ENCODE measurements around the gene CDS2. TPM values are rescaled to one million over a fixed set of nuclear protein-coding genes. Genes with fewer than 3 reads are reported as not detected.

CDS2 gene
- total and polyA plus RNA-seq, 10 of the 15 experiments (the other 5 are each of a cell fraction or from before 2014, with no cell fraction given): 11.5 to 94.7 (median 23.1) TPM

- ChIA-PET SMC1A (ENCODE audit: uncharacterized antibody, unreplicated experiment) (interaction anchor here (1.8 to 3.3 kb wide), 2 partner anchors 11 to 21 kb away, joined by 5 to 24 read pairs; no protein-coding TSS in a partner anchor), POLR2A (interaction anchor here (0.8 to 2.0 kb wide), 2 partner anchors 10 kb away, joined by 3 to 6 read pairs; no protein-coding TSS in a partner anchor), CTCF (interaction anchor here (1.0 to 1.8 kb wide), 10 partner anchors 10 to 207 kb away, joined by 3 to 11 read pairs (median 4); partner anchors contain the start of gene CDS2), RAD21 (ENCODE audit: unreplicated experiment) (interaction anchor here (1.4 to 3.3 kb wide), 2 partner anchors 30 to 66 kb away, joined by 3 to 11 read pairs; partner anchors contain the start of gene CDS2)
- no peak for TF ChIP-seq KDM1A (IDR thresholded peaks at IDR 0.05; ENCODE audit: borderline replicate concordance)
- TF ChIP-seq ZNF24 (IDR thresholded peaks at IDR 0.05): no peak
- no peak for TF ChIP-seq NFYA (IDR thresholded peaks at IDR 0.05; ENCODE audit: borderline replicate concordance, low read depth, low read length)
- TF ChIP-seq, protein P1, sequence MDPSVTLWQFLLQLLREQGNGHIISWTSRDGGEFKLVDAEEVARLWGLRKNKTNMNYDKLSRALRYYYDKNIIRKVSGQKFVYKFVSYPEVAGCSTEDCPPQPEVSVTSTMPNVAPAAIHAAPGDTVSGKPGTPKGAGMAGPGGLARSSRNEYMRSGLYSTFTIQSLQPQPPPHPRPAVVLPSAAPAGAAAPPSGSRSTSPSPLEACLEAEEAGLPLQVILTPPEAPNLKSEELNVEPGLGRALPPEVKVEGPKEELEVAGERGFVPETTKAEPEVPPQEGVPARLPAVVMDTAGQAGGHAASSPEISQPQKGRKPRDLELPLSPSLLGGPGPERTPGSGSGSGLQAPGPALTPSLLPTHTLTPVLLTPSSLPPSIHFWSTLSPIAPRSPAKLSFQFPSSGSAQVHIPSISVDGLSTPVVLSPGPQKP (IDR thresholded peaks at IDR 0.05; ENCODE audit: low read depth, low read length): no peak
- no peak for TF ChIP-seq WRNIP1 (IDR thresholded peaks at IDR 0.05; ENCODE audit: borderline replicate concordance, low read depth, low read length)
- TF ChIP-seq, protein P2, sequence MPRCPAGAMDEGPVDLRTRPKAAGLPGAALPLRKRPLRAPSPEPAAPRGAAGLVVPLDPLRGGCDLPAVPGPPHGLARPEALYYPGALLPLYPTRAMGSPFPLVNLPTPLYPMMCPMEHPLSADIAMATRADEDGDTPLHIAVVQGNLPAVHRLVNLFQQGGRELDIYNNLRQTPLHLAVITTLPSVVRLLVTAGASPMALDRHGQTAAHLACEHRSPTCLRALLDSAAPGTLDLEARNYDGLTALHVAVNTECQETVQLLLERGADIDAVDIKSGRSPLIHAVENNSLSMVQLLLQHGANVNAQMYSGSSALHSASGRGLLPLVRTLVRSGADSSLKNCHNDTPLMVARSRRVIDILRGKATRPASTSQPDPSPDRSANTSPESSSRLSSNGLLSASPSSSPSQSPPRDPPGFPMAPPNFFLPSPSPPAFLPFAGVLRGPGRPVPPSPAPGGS (IDR thresholded peaks at IDR 0.05; ENCODE audit: borderline replicate concordance, insufficient read depth, low read depth, low read length, poor library complexity, severe bottlenecking): no peak
- TF ChIP-seq ZNF217 (IDR thresholded peaks at IDR 0.05): no peak
- no peak for TF ChIP-seq STAT1 (conservative IDR thresholded peaks at IDR 0.05)
- no peak for TF ChIP-seq PML (IDR thresholded peaks at IDR 0.05; ENCODE audit: low read length)
- no peak for TF ChIP-seq ESRRA (IDR thresholded peaks at IDR 0.05; ENCODE audit: low read length)
- TF ChIP-seq, protein P3, sequence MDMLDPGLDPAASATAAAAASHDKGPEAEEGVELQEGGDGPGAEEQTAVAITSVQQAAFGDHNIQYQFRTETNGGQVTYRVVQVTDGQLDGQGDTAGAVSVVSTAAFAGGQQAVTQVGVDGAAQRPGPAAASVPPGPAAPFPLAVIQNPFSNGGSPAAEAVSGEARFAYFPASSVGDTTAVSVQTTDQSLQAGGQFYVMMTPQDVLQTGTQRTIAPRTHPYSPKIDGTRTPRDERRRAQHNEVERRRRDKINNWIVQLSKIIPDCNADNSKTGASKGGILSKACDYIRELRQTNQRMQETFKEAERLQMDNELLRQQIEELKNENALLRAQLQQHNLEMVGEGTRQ (IDR thresholded peaks at IDR 0.05; ENCODE audit: borderline replicate concordance, low read depth, low read length): no peak
- TF ChIP-seq, protein P4, sequence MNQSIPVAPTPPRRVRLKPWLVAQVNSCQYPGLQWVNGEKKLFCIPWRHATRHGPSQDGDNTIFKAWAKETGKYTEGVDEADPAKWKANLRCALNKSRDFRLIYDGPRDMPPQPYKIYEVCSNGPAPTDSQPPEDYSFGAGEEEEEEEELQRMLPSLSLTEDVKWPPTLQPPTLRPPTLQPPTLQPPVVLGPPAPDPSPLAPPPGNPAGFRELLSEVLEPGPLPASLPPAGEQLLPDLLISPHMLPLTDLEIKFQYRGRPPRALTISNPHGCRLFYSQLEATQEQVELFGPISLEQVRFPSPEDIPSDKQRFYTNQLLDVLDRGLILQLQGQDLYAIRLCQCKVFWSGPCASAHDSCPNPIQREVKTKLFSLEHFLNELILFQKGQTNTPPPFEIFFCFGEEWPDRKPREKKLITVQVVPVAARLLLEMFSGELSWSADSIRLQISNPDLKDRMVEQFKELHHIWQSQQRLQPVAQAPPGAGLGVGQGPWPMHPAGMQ (IDR thresholded peaks at IDR 0.05; ENCODE audit: borderline replicate concordance): no peak
- TF ChIP-seq RAD21 (IDR thresholded peaks at IDR 0.05; ENCODE audit: insufficient read depth, low read depth, low read length): no peak
- TF ChIP-seq, protein P5, sequence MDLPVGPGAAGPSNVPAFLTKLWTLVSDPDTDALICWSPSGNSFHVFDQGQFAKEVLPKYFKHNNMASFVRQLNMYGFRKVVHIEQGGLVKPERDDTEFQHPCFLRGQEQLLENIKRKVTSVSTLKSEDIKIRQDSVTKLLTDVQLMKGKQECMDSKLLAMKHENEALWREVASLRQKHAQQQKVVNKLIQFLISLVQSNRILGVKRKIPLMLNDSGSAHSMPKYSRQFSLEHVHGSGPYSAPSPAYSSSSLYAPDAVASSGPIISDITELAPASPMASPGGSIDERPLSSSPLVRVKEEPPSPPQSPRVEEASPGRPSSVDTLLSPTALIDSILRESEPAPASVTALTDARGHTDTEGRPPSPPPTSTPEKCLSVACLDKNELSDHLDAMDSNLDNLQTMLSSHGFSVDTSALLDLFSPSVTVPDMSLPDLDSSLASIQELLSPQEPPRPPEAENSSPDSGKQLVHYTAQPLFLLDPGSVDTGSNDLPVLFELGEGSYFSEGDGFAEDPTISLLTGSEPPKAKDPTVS (IDR thresholded peaks at IDR 0.05; ENCODE audit: low read depth, low read length): no peak
- no peak for ATAC-seq
- FAIRE-seq: no peak
- no peak overlapping the region for H3K9ac ChIP-seq (ENCODE audit: control insufficient read depth, insufficient read depth, low read length)
- intact Hi-C loops (cut with micrococcal nuclease; ENCODE audit: unreplicated experiment): no loop called here
- no peak overlapping the region for H2AFZ ChIP-seq (ENCODE audit: control insufficient read depth, low read depth, low read length)
- no peaks in the 10 kb centered on the region; the same call in 1 of the 2 replicates for H4K20me1 ChIP-seq (ENCODE audit: control insufficient read depth, insufficient read depth)
- peaks cover 2% of the 10 kb centered on the region; the same call in 1 of the 2 replicates for H3K4me1 ChIP-seq (ENCODE audit: control insufficient read depth, insufficient read depth, low read length)
- DNase-seq (ENCODE audit: low read depth, low spot score): no peak
- WGBS (ENCODE audit: insufficient coverage, insufficient replicate concordance, low lambda C conversion rate, missing lambda C conversion rate): 59% methylated on average over 4 of the region's 4 CpGs
- no peaks in the 10 kb centered on the region for H3K9me3 ChIP-seq (replicated peaks; ENCODE audit: control insufficient read depth, insufficient read depth, low read length)
- no peak overlapping the region for H3K4me3 ChIP-seq
- TSS peak; percentile 43 for BruUV-seq (replicated peaks)
- H3K36me3 ChIP-seq (ENCODE audit: control insufficient read depth in 2 of 2, insufficient read depth in 2 of 2, low read length in 1 of 2): no peaks in the 10 kb centered on the region
- no peak overlapping the region for H3K27ac ChIP-seq (ENCODE audit: control insufficient read depth, insufficient read depth)
- no peak overlapping the region for H3K4me2 ChIP-seq (ENCODE audit: control insufficient read depth, insufficient read depth)
- in situ Hi-C loops (cut with MboI): no loop called here
- no peaks in the 10 kb centered on the region; the same call in none of the 2 replicates for H3K79me2 ChIP-seq (ENCODE audit: control insufficient read depth, insufficient read depth, low read length)
- H3K27me3 ChIP-seq (replicated peaks in 1 of 2; ENCODE audit: control insufficient read depth in 2 of 2, insufficient read depth in 2 of 2, low read length in 1 of 2): no peaks in the 10 kb centered on the region
These were observed 30.1 kb downstream of the CDS2 start for GRCh38 chr20:5156675-5157448.

All from GM12878 (cell line).